Transverse colon (tissue), 4 donors: ENCODE results near the gene DPPA5. TPM values are rescaled to one million over a fixed set of nuclear protein-coding genes. Genes with fewer than 3 reads are reported as not detected.
"Not testable (repeated sequence)": the region's sequence is repeated elsewhere in the genome, so short reads cannot be mapped to it uniquely, and the experiment has no call there.

Experiments
- DNase-seq: peaks from one replicate; pipeline ENCODE4 v3.0.0-alpha.2; 2019
- H3K27ac ChIP-seq, 4 donors: fragments of 200-600 bp; sonication (generic); 2 replicates each; pipeline ENCODE4 v1.5.1; 2016 to 2018; ENCODE audit warnings: inconsistent platforms in 4 of 4
- H3K27me3 ChIP-seq: fragments of 200-600 bp; sonication (generic); 2 replicates; pipeline ENCODE4 v1.5.1; 2017; ENCODE audit warnings: inconsistent platforms
- H3K36me3 ChIP-seq, 4 donors: fragments of 200-600 bp; sonication (generic); 2 replicates each; pipeline ENCODE4 v1.5.1; 2017 to 2019; ENCODE audit warnings: inconsistent platforms in 4 of 4
- H3K4me1 ChIP-seq, 4 donors: fragments of 200-600 bp; sonication (generic); 2 replicates each; pipeline ENCODE4 v1.5.1; 2017 to 2020; ENCODE audit warnings: inconsistent platforms in 4 of 4
- H3K4me3 ChIP-seq, 4 donors: fragments of 200-600 bp; sonication (generic); 1 replicate in 1 of 4; 2 replicates in 3 of 4; pipeline versions ENCODE4 v1.5.1 to v1.6.1; 2017 to 2019; ENCODE audit warnings: inconsistent platforms in 4 of 4
- H3K9me3 ChIP-seq, 2 donors: fragments of 200-600 bp; sonication (generic); 2 replicates each; pipeline ENCODE4 v1.5.1; 2017 to 2019; ENCODE audit warnings: inconsistent platforms in 2 of 2
- CTCF ChIP-seq, 5 experiments: fragments of 200-600 bp in 3 of 5; fragments of 450-650 bp in 2 of 5; sonication (generic) in 3 of 5; IDR thresholded peaks; 1 replicate in 2 of 5; 2 replicates in 3 of 5; pipeline ENCODE4 v1.5.1; 2016 to 2017; ENCODE audit warnings: antibody characterized with exemption in 5 of 5, inconsistent platforms in 3 of 5, mild to moderate bottlenecking in 2 of 5, moderate library complexity in 1 of 5
- EP300 ChIP-seq: sonication (generic); formaldehyde crosslinking; IDR thresholded peaks from one replicate; pipeline ENCODE4 v1.6.1; 2017; ENCODE audit warnings: antibody characterized with exemption, low read depth
- POLR2A ChIP-seq: fragments of 450-650 bp; IDR thresholded peaks from one replicate; pipeline ENCODE4 v1.6.1; 2016; ENCODE audit warnings: antibody characterized with exemption, mild to moderate bottlenecking, moderate library complexity
- POLR2AphosphoS5 ChIP-seq, 3 donors: sonication (generic); formaldehyde crosslinking; IDR thresholded peaks; one replicate each; pipeline ENCODE4 v1.6.1; 2016; ENCODE audit warnings: antibody characterized with exemption in 3 of 3
- WGBS, 2 donors: methylation state at CpG; one replicate each; pipeline ENCODE4 v1.1.5; 2018; ENCODE audit warnings: low coverage in 1 of 2; 5-methylcytosine and 5-hydroxymethylcytosine counted together
- in situ Hi-C, 4 donors: fragments of 200-750 bp; cut with MboI; loops; one replicate each; pipeline versions ENCODE4 v1.15.0 to v1.15.1; 2017; ENCODE audit warnings: low sequenced_read_pairs in 3 of 4, low pct_ligation_motif_present in 1 of 4, low pct_unique_long_range_greater_than_20kb in 1 of 4
- intact Hi-C: fragments of 100-400 bp; cut with DNase I; formaldehyde crosslinking; loops from one replicate; pipeline ENCODE4 v1.15.1; 2023; ENCODE audit warnings: low total_unique reads
- total RNA-seq, 4 donors: library from RNA; depleted of rRNA; stranded (reverse); fragments of >200 nt; gene quantifications; one replicate each; pipeline ENCODE4 v1.1.0, GENCODE V29; 2016

DPPA5 gene
- total RNA-seq, 4 donors from 2014 or later = not detected

- Histone ChIP-seq H3K4me1 (peaks cover 0 to 8% (median 5%) of the 10 kb centered on the region in 4 donors), H3K36me3 (no peaks in the 10 kb centered on the region), H3K27me3 (no peaks in the 10 kb centered on the region), H3K4me3 (peak overlapping the region; percentile 39 to 72 (median 46)), H3K9me3 (no peaks in the 10 kb centered on the region), H3K27ac (peak overlapping the region in 1 of 4 donors; percentile 59)
- in situ Hi-C loops (no loop called here), intact Hi-C loops (no loop called here)
- no peak for TF ChIP-seq POLR2A
- TF ChIP-seq CTCF (IDR thresholded peaks at IDR 0.05) = no peak
- TF ChIP-seq POLR2AphosphoS5 (IDR thresholded peaks at IDR 0.05) = no peak
- no peak for TF ChIP-seq EP300
- whole genome bisulfite sequencing, 2 donors = 39 to 58% methylated on average over 2 to 4 of the region's 4 CpGs
- no peak for DNase-seq
Measured at GRCh38 chr6:73388433-73388799, 34.3 kb upstream of the DPPA5 start.

- WGBS, 2 donors = 76 to 90% methylated on average over 2 to 6 of the region's 6 CpGs
- no peak overlapping the region for H3K27ac ChIP-seq
- intact Hi-C loops = no loop called here
- in situ Hi-C loops = no loop called here
- no peaks in the 10 kb centered on the region for H3K36me3 ChIP-seq
- DNase-seq = no peak
- H3K9me3 ChIP-seq = no peaks in the 10 kb centered on the region
- no peak overlapping the region for H3K4me3 ChIP-seq
- no peaks in the 10 kb centered on the region for H3K4me1 ChIP-seq
- no peak for TF ChIP-seq POLR2A
- no peak for TF ChIP-seq CTCF (IDR thresholded peaks at IDR 0.05)
- no peak for TF ChIP-seq EP300
- no peak for TF ChIP-seq POLR2AphosphoS5 (IDR thresholded peaks at IDR 0.05)
- no peaks in the 10 kb centered on the region for H3K27me3 ChIP-seq
Measured at GRCh38 chr6:73382462-73383113, 28.5 kb upstream of the DPPA5 start.

- DNase-seq, H3K27ac ChIP-seq, H3K27me3 ChIP-seq, H3K36me3 ChIP-seq, in situ Hi-C loops, H3K9me3 ChIP-seq, H3K4me3 ChIP-seq, intact Hi-C loops, H3K4me1 ChIP-seq: not testable (repeated sequence)
- WGBS, 2 donors = 93 to 100% methylated on average over 3 to 10 of the region's 10 CpGs
Measured at GRCh38 chr6:73381531-73381930, 27.5 kb upstream of the DPPA5 start.

GRCh38 chr6:73377225-73377624 is 23.1 kb upstream of the DPPA5 start:
- H3K9me3 ChIP-seq = no peaks in the 10 kb centered on the region
- H3K4me1 ChIP-seq = no peaks in the 10 kb centered on the region
- no peak overlapping the region for H3K27ac ChIP-seq
- no peaks in the 10 kb centered on the region for H3K27me3 ChIP-seq
- DNase-seq = no peak
- in situ Hi-C loops = no loop called here
- no peaks in the 10 kb centered on the region for H3K36me3 ChIP-seq
- intact Hi-C loops = no loop called here
- no peak overlapping the region for H3K4me3 ChIP-seq
- 37% methylated on average over 3 of the region's 3 CpGs; no CpG with 5 or more reads in 1 of the 2 donors for WGBS, 2 donors
- no peak for TF ChIP-seq POLR2AphosphoS5 (IDR thresholded peaks at IDR 0.05)
- TF ChIP-seq CTCF (IDR thresholded peaks at IDR 0.05) = no peak
- TF ChIP-seq EP300 = no peak
- TF ChIP-seq POLR2A = no peak

- Histone ChIP-seq H3K4me3 (no peak overlapping the region), H3K9me3 (no peaks in the 10 kb centered on the region), H3K36me3 (no peaks in the 10 kb centered on the region), H3K27me3 (no peaks in the 10 kb centered on the region), H3K4me1 (no peaks in the 10 kb centered on the region), H3K27ac (no peak overlapping the region)
- intact Hi-C loops = no loop called here
- WGBS, 2 donors = 40 to 84% methylated on average over 1 of the region's 1 CpG
- DNase-seq = no peak
- in situ Hi-C loops = no loop called here
- TF ChIP-seq CTCF (IDR thresholded peaks at IDR 0.05) = no peak
- TF ChIP-seq POLR2AphosphoS5 (IDR thresholded peaks at IDR 0.05) = no peak
- no peak for TF ChIP-seq EP300
- no peak for TF ChIP-seq POLR2A
Measured at GRCh38 chr6:73375216-73375615, 21.1 kb upstream of the DPPA5 start.
